Prostate gland (tissue), 2 donors: ENCODE measurements around the gene ACVR1C.

Experiments used
- POLR2AphosphoS5 ChIP-seq: sonication (generic); formaldehyde crosslinking; IDR thresholded peaks from one replicate; pipeline ENCODE4 v1.6.1; 2017; ENCODE audit warnings: antibody characterized with exemption
- TF ChIP-seq, protein P1 (sequence below), 4 experiments: fragments of 200-600 bp in 2 of 4; fragments of 450-650 bp in 2 of 4; sonication (generic) in 2 of 4; IDR thresholded peaks; 1 replicate in 3 of 4; 2 replicates in 1 of 4; pipeline ENCODE4 v1.5.1; 2016 to 2019; ENCODE audit warnings: antibody characterized with exemption in 4 of 4, mild to moderate bottlenecking in 2 of 4, moderate library complexity in 2 of 4

DNA sequence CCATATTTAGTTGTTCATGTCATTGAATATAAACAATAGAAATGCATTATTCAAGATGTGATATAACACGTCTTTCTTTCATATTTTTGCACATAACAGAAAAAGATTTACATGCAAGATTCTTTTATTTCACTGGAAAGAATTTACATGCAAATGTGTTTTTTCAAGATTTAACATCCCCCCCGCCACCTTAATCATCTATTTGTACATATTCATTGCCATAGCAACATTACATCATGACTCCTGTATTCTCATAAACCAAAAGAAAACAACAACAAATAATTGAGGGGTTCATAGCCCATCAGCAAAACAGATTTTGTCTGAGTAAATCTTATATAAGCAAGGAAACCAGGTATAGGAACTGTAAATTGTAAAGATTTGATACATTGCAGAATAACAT lies 3.2 kb upstream of the ACVR1C start:
- TF ChIP-seq, protein P1, sequence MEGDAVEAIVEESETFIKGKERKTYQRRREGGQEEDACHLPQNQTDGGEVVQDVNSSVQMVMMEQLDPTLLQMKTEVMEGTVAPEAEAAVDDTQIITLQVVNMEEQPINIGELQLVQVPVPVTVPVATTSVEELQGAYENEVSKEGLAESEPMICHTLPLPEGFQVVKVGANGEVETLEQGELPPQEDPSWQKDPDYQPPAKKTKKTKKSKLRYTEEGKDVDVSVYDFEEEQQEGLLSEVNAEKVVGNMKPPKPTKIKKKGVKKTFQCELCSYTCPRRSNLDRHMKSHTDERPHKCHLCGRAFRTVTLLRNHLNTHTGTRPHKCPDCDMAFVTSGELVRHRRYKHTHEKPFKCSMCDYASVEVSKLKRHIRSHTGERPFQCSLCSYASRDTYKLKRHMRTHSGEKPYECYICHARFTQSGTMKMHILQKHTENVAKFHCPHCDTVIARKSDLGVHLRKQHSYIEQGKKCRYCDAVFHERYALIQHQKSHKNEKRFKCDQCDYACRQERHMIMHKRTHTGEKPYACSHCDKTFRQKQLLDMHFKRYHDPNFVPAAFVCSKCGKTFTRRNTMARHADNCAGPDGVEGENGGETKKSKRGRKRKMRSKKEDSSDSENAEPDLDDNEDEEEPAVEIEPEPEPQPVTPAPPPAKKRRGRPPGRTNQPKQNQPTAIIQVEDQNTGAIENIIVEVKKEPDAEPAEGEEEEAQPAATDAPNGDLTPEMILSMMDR (IDR thresholded peaks at IDR 0.05): no peak
- no peak for TF ChIP-seq POLR2AphosphoS5
